Fibroblast of lung (primary cell): ENCODE results near the gene DLL1. TPM values are rescaled to one million over a fixed set of nuclear protein-coding genes. Genes with fewer than 3 reads are reported as not detected.

Experiments
- DNase-seq, 2 donors: peaks; one replicate each; pipeline versions ENCODE4 v3.0.0 to v3.0.0-alpha.2; 2010; ENCODE audit warnings: low read depth in 2 of 2
- H2AFZ ChIP-seq: 2 replicates; pipeline ENCODE4 v1.5.1; 2012; ENCODE audit warnings: low read length, control low read depth, inconsistent platforms
- H3K27ac ChIP-seq: 2 replicates; pipeline ENCODE4 v1.5.1; 2011; ENCODE audit warnings: low read length, control low read depth; ENCODE audit not compliant: insufficient read depth
- H3K27me3 ChIP-seq: 2 replicates; pipeline ENCODE4 v1.5.1; 2011; ENCODE audit warnings: mild to moderate bottlenecking, low read length; ENCODE audit not compliant: control insufficient read depth, insufficient read depth
- H3K36me3 ChIP-seq: 2 replicates; pipeline ENCODE4 v1.5.1; 2011; ENCODE audit warnings: low read length; ENCODE audit not compliant: control insufficient read depth, insufficient read depth
- H3K4me1 ChIP-seq: 2 replicates; pipeline ENCODE4 v1.5.1; 2011; ENCODE audit warnings: low read length; ENCODE audit not compliant: control insufficient read depth, insufficient read depth; ENCODE audit errors: extremely low read depth
- H3K4me2 ChIP-seq: 2 replicates; pipeline ENCODE4 v1.5.1; 2011; ENCODE audit warnings: low read length, control low read depth; ENCODE audit not compliant: insufficient read depth; ENCODE audit errors: extremely low read depth
- H3K4me3 ChIP-seq, 4 experiments: fragments of 200-600 bp in 1 of 4; sonication (generic) in 1 of 4; replicated peaks in 1 of 4; 2 replicates each; pipeline ENCODE4 v1.5.1; 2011 to 2016; ENCODE audit warnings: low read length in 4 of 4, low read depth in 3 of 4, mild to moderate bottlenecking in 3 of 4, control low read depth in 2 of 4, inconsistent platforms in 1 of 4, mixed read lengths in 1 of 4; ENCODE audit not compliant: insufficient read depth in 1 of 4; ENCODE audit errors: control extremely low read depth in 1 of 4
- H3K79me2 ChIP-seq: 2 replicates; pipeline ENCODE4 v1.5.1; 2012; ENCODE audit warnings: mild to moderate bottlenecking, low read length, inconsistent platforms; ENCODE audit not compliant: control insufficient read depth, insufficient read depth
- H3K9ac ChIP-seq: 2 replicates; pipeline ENCODE4 v1.5.1; 2011; ENCODE audit warnings: mild to moderate bottlenecking, low read length, control low read depth; ENCODE audit not compliant: insufficient read depth
- H3K9me3 ChIP-seq: 2 replicates; pipeline ENCODE4 v1.5.1; 2012; ENCODE audit warnings: low read depth, low read length; ENCODE audit not compliant: control insufficient read depth, insufficient read depth
- H4K20me1 ChIP-seq: 2 replicates; pipeline ENCODE4 v1.5.1; 2011; ENCODE audit warnings: low read length; ENCODE audit not compliant: control insufficient read depth, insufficient read depth; ENCODE audit errors: extremely low read depth
- EZH2 ChIP-seq: IDR thresholded peaks from 2 replicates; pipeline ENCODE4 v1.5.1; 2012; ENCODE audit warnings: low read length, control low read depth, mild to moderate bottlenecking; ENCODE audit errors: missing control alignments
- polyA plus RNA-seq, 2 donors: library from polyadenylated mRNA; depleted of rRNA in 1 of 2; stranded (reverse) in 1 of 2; unstranded in 1 of 2; fragments of >200 nt; gene quantifications; 2 replicates each; pipeline ENCODE4 v1.2.1, GENCODE V29; 2011 to 2012; ENCODE audit warnings: missing spikeins in 1 of 2
- total RNA-seq: library from RNA; depleted of rRNA; stranded (reverse); fragments of >200 nt; gene quantifications from 2 replicates; pipeline ENCODE4 v1.2.1, GENCODE V29; 2014
- TF ChIP-seq, protein P1 (sequence below), 2 donors: IDR thresholded peaks in 1 of 2; conservative IDR thresholded peaks in 1 of 2; 1 replicate in 1 of 2; 2 replicates in 1 of 2; pipeline ENCODE4 v1.5.1; 2011 to 2012; ENCODE audit warnings: low read length in 2 of 2, control low read depth in 1 of 2, inconsistent platforms in 1 of 2, low read depth in 1 of 2, mild to moderate bottlenecking in 1 of 2

Gene DLL1
- total and polyA plus RNA-seq, 2 donors (not counting 1 experiment from before 2014, with no cell fraction given) = 0.69 to 12.4 TPM

DNA sequence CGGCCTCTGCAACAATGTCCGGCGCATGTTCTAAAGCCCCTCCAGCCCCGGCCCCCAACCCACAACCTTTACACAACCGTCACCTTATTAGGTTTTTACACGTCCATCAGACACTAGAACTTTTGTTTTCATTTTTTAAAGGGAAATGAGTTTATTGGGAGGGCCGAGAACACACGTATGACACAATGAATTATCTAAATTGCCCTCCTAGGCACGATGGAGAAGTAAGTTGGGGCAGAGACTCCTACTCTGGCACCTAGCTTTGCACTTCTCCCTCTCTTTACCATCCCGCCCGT is 1.2 kb upstream of the DLL1 start:
- Histone ChIP-seq H3K27me3 (peaks cover 66% of the 10 kb centered on the region), H3K4me3 (peak overlapping the region in 1 of 4 experiments; percentile 69), H2AFZ (no peak overlapping the region), H3K27ac (no peak overlapping the region), H3K79me2 (no peaks in the 10 kb centered on the region), H3K4me2 (peak overlapping the region; percentile 50), H3K9ac (no peak overlapping the region), H3K9me3 (no peaks in the 10 kb centered on the region), H3K4me1 (peaks cover 2% of the 10 kb centered on the region), H4K20me1 (no peaks in the 10 kb centered on the region), H3K36me3 (no peaks in the 10 kb centered on the region)
- no peak for TF ChIP-seq EZH2
- TF ChIP-seq, protein P1, sequence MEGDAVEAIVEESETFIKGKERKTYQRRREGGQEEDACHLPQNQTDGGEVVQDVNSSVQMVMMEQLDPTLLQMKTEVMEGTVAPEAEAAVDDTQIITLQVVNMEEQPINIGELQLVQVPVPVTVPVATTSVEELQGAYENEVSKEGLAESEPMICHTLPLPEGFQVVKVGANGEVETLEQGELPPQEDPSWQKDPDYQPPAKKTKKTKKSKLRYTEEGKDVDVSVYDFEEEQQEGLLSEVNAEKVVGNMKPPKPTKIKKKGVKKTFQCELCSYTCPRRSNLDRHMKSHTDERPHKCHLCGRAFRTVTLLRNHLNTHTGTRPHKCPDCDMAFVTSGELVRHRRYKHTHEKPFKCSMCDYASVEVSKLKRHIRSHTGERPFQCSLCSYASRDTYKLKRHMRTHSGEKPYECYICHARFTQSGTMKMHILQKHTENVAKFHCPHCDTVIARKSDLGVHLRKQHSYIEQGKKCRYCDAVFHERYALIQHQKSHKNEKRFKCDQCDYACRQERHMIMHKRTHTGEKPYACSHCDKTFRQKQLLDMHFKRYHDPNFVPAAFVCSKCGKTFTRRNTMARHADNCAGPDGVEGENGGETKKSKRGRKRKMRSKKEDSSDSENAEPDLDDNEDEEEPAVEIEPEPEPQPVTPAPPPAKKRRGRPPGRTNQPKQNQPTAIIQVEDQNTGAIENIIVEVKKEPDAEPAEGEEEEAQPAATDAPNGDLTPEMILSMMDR (conservative IDR thresholded peaks at IDR 0.05 in 1 of 2, IDR thresholded peaks at IDR 0.05 in 1 of 2; ENCODE audit: low read depth in 1 of 2, low read length in 2 of 2) = no peak
- DNase-seq = no peak

DNA sequence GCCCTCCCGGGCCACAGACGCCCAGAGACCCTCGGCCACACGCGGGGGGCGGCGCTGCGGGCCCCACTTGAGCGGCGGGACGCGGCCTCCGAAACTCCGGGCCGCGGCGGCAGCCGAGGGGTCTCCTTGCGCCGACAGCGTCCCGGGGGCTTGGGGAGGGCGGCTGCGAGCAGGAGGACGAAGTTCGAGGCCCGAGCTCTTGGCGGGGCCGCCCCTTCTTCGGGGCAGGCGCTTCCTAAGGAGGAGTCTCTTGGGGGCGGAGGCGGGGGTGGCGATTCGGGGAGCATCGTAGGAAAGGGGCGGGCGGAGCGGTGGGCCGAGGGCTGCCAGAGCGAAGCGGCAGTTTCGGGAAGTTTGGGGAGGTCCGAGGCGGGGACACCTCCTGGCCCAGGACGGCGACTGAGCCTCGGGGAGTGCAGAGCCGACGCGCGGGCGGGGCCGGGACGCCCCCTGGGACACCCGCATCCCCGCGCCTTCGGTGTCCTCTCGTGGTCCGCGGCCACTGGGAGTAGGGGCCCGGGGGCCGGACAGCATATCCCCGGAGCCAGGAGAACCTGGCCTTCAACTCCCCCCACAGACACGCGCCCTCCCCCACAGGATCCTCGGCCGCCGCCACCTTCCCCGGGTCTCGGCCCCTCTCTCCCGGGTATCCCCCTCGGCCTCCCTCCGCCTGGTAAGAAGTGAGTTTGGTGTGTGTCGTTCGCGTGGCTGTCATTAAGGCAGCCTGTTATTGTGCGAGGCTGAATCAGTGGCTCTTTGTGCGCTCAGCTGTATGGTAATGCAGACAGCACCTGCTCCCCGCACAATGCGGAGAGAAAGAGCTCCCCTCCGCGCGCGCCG is 613 bp upstream of the DLL1 start:
- Histone ChIP-seq H3K79me2 (no peaks in the 10 kb centered on the region), H3K27me3 (peaks cover 60% of the 10 kb centered on the region), H3K9me3 (no peaks in the 10 kb centered on the region), H3K4me2 (peak overlapping the region; percentile 57), H3K27ac (no peak overlapping the region), H2AFZ (no peak overlapping the region), H3K4me3 (peak overlapping the region in 3 of 4 experiments; percentile 2 to 69 (median 36)), H3K9ac (peak overlapping the region; percentile 29), H3K36me3 (no peaks in the 10 kb centered on the region), H3K4me1 (peaks cover 2% of the 10 kb centered on the region), H4K20me1 (no peaks in the 10 kb centered on the region)
- TF ChIP-seq, protein P1 (conservative IDR thresholded peaks at IDR 0.05 in 1 of 2, IDR thresholded peaks at IDR 0.05 in 1 of 2; ENCODE audit: low read depth in 1 of 2, low read length in 2 of 2) = no peak
- peak; percentile 75 for TF ChIP-seq EZH2
- no peak for DNase-seq

DNA sequence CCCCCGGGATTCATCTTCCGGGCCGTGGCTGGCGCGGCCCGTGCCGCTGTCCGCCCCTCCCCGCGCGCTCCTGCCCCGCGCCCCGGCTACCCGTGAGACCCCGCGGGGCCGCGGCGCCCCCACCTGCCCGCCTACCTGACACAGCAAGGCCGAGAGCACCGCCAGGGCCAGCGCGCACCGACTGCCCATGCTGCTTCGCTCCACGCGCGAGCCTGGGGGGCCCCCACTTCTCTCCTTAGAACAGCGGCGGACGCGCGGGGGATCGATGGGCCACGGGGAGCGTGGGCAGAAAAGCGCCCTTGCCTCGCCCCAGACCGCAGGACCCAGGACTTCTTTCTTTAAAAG is 955 bp downstream of the DLL1 start:
- Histone ChIP-seq H3K27me3 (peaks cover 45% of the 10 kb centered on the region), H3K4me1 (no peaks in the 10 kb centered on the region), H3K79me2 (no peaks in the 10 kb centered on the region), H2AFZ (no peak overlapping the region), H3K4me3 (peak overlapping the region; percentile 46 to 69 (median 50)), H3K9ac (peak overlapping the region; percentile 51), H3K4me2 (peak overlapping the region; percentile 83), H4K20me1 (no peaks in the 10 kb centered on the region), H3K9me3 (no peaks in the 10 kb centered on the region), H3K36me3 (no peaks in the 10 kb centered on the region), H3K27ac (no peak overlapping the region)
- DNase-seq = no peak
- TF ChIP-seq, protein P1 (conservative IDR thresholded peaks at IDR 0.05 in 1 of 2, IDR thresholded peaks at IDR 0.05 in 1 of 2; ENCODE audit: low read depth in 1 of 2, low read length in 2 of 2) = no peak
- TF ChIP-seq EZH2 = no peak
